A673 (cell line): ENCODE results near the gene FHIP1B.

Experiments used
- CTCF ChIP-seq: fragments of 300-800, 200-600 bp; sonication (generic); conservative IDR thresholded peaks from 2 replicates; pipeline ENCODE4 v1.5.1; 2017; ENCODE audit warnings: low read depth, mild to moderate bottlenecking, antibody characterized with exemption, low read length, moderate library complexity, mixed read lengths
- EZH2 ChIP-seq: fragments of 200-600 bp; sonication (generic); IDR thresholded peaks from 2 replicates; pipeline ENCODE4 v1.6.1; 2017; ENCODE audit warnings: borderline replicate concordance, low read depth, mild to moderate bottlenecking, mixed read lengths, antibody characterized with exemption, low read length; ENCODE audit not compliant: poor library complexity, severe bottlenecking

- TF ChIP-seq EZH2 (no peak), CTCF (no peak)
Observed at GRCh38 chr11:6260207-6260726, 25.8 kb upstream of the FHIP1B start.
